Renal cortex interstitium (tissue), 11 donors: ENCODE measurements around the gene IFI44. TPM values are rescaled to one million over a fixed set of nuclear protein-coding genes. Genes with fewer than 3 reads are reported as not detected.

Experiments used
- DNase-seq, 11 donors: peaks; one replicate each; pipeline ENCODE4 v3.0.0-alpha.2; 2013; ENCODE audit warnings: low read depth in 9 of 11, low spot score in 4 of 11; ENCODE audit errors: extremely low read depth in 1 of 11
- polyA plus RNA-seq, 3 donors: library from polyadenylated mRNA; unstranded; fragments of 120-200 nt; gene quantifications; one replicate each; pipeline ENCODE4 v1.2.1, GENCODE V29; 2013; ENCODE audit not compliant: insufficient read length in 3 of 3

The IFI44 gene
- polyA plus RNA-seq, 3 donors, result 10.6 to 21.4 (median 15.3) TPM

GRCh38 chr1:78687315-78687714 is 37.7 kb downstream of the IFI44 start:
- DNase-seq, result no peak

- no peak for DNase-seq
Measured at GRCh38 chr1:78687914-78688313, 38.3 kb downstream of the IFI44 start.

GRCh38 chr1:78688697-78689096 is 39.1 kb downstream of the IFI44 start:
- peak in 2 of 11 donors; percentile 12 to 14 for DNase-seq

- no peak for DNase-seq
Measured at GRCh38 chr1:78690516-78690915, 40.9 kb downstream of the IFI44 start.

GRCh38 chr1:78691995-78692747 is 42.5 kb downstream of the IFI44 start:
- DNase-seq, result no peak

- DNase-seq, result no peak
Measured at GRCh38 chr1:78699813-78700212, 50.2 kb downstream of the IFI44 start.

- no peak for DNase-seq
Measured at GRCh38 chr1:78702426-78702825, 52.8 kb downstream of the IFI44 start.

- DNase-seq, result no peak
Measured at GRCh38 chr1:78703806-78704205, 54.2 kb downstream of the IFI44 start.

- DNase-seq, result peak in 3 of 11 donors; percentile 25 to 36 (median 32)
Measured at GRCh38 chr1:78712467-78713051, 62.9 kb downstream of the IFI44 start.

- no peak for DNase-seq
Measured at GRCh38 chr1:78713297-78713696, 63.7 kb downstream of the IFI44 start.

Other genes with a start within 250 kb of the IFI44 start
- under 1 TPM; 0.19 to 0.44 (median 0.33) TPM for gene PTGFR, start 158.9 kb upstream of the IFI44 start, polyA plus RNA-seq
- gene IFI44L, start 29.4 kb upstream of the IFI44 start, polyA plus RNA-seq, result 1 to 10 TPM; 5.4 to 9.7 (median 6.6) TPM